Peyer's patch (tissue), 4 donors: ENCODE data around the gene TMC6. TPM values are rescaled to one million over a fixed set of nuclear protein-coding genes. Genes with fewer than 3 reads are reported as not detected.
"Not testable (repeated sequence)": the region's sequence is repeated elsewhere in the genome, so short reads cannot be mapped to it uniquely, and the experiment has no call there.

Experiments
- DNase-seq, 3 donors: peaks; one replicate each; pipeline ENCODE4 v3.0.0-alpha.2; 2017 to 2019
- H3K27ac ChIP-seq, 4 donors: fragments of 200-600 bp; sonication (generic); one replicate each; pipeline ENCODE4 v1.5.1; 2016 to 2019
- H3K27me3 ChIP-seq, 2 donors: fragments of 200-600 bp; sonication (generic); one replicate each; pipeline ENCODE4 v1.5.1; 2019
- H3K36me3 ChIP-seq, 3 donors: fragments of 200-600 bp; sonication (generic); one replicate each; pipeline ENCODE4 v1.5.1; 2016 to 2019
- H3K4me1 ChIP-seq, 4 donors: fragments of 200-600 bp; sonication (generic); one replicate each; pipeline ENCODE4 v1.5.1; 2016 to 2019
- H3K4me3 ChIP-seq, 4 donors: fragments of 200-600 bp; sonication (generic); 1 replicate in 3 of 4; 2 replicates in 1 of 4; pipeline ENCODE4 v1.5.1; 2016 to 2019; ENCODE audit warnings: mild to moderate bottlenecking in 1 of 4
- H3K9me3 ChIP-seq, 4 donors: fragments of 200-600 bp; sonication (generic); one replicate each; pipeline ENCODE4 v1.5.1; 2016 to 2019; ENCODE audit warnings: mild to moderate bottlenecking in 1 of 4
- POLR2A ChIP-seq, 2 donors: fragments of 450-650 bp; IDR thresholded peaks; one replicate each; pipeline ENCODE4 v1.5.1; 2017; ENCODE audit warnings: antibody characterized with exemption in 2 of 2, mild to moderate bottlenecking in 2 of 2, moderate library complexity in 2 of 2
- total RNA-seq, 4 donors: library from RNA; depleted of rRNA; stranded (reverse); fragments of >200 nt; gene quantifications; one replicate each; pipeline ENCODE4 v1.1.0, GENCODE V29; 2016
- TF ChIP-seq, protein P1 (sequence below), 6 experiments: fragments of 450-650 bp in 4 of 6; fragments of 200-600 bp in 2 of 6; sonication (generic) in 1 of 6; IDR thresholded peaks; one replicate each; pipeline ENCODE4 v1.5.1; 2017 to 2019; ENCODE audit warnings: antibody characterized with exemption in 6 of 6, mild to moderate bottlenecking in 3 of 6, moderate library complexity in 1 of 6

The TMC6 gene
- total RNA-seq, 4 donors from 2014 or later: 54.5 to 107 (median 94.9) TPM

DNA sequence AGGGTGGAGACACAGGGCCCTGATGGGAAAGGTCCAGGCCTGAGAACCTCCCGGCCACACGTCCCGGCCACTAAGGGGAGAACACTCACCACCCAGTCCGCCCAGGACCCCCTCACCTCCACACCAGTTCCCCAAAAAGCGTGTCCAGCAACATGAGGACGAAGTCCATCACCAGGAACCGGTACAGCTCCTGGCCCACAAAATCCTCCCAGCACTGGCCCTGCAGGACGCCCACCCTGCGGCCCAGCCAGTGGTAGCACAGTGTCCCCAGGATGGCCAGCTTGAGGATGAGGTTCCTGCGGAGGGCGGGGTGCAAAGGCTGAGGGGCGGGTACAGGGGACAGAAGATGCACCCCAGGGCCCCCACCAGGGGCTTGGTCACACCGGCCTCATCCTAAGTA is 8.0 kb downstream of the TMC6 start:
- Histone ChIP-seq H3K4me3 (peak overlapping the region in 1 of 4 donors; percentile 26), H3K4me1 (peaks cover 0 to 44% (median 31%) of the 10 kb centered on the region in 4 donors), H3K9me3 (no peaks in the 10 kb centered on the region), H3K27me3 (no peaks in the 10 kb centered on the region), H3K27ac (peak overlapping the region in 1 of 4 donors; percentile 99), H3K36me3 (peaks cover 0 to 43% (median 0%) of the 10 kb centered on the region in 3 donors)
- TF ChIP-seq, protein P1, sequence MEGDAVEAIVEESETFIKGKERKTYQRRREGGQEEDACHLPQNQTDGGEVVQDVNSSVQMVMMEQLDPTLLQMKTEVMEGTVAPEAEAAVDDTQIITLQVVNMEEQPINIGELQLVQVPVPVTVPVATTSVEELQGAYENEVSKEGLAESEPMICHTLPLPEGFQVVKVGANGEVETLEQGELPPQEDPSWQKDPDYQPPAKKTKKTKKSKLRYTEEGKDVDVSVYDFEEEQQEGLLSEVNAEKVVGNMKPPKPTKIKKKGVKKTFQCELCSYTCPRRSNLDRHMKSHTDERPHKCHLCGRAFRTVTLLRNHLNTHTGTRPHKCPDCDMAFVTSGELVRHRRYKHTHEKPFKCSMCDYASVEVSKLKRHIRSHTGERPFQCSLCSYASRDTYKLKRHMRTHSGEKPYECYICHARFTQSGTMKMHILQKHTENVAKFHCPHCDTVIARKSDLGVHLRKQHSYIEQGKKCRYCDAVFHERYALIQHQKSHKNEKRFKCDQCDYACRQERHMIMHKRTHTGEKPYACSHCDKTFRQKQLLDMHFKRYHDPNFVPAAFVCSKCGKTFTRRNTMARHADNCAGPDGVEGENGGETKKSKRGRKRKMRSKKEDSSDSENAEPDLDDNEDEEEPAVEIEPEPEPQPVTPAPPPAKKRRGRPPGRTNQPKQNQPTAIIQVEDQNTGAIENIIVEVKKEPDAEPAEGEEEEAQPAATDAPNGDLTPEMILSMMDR (IDR thresholded peaks at IDR 0.05): no peak
- TF ChIP-seq POLR2A (IDR thresholded peaks at IDR 0.05): no peak
- DNase-seq: no peak

DNA sequence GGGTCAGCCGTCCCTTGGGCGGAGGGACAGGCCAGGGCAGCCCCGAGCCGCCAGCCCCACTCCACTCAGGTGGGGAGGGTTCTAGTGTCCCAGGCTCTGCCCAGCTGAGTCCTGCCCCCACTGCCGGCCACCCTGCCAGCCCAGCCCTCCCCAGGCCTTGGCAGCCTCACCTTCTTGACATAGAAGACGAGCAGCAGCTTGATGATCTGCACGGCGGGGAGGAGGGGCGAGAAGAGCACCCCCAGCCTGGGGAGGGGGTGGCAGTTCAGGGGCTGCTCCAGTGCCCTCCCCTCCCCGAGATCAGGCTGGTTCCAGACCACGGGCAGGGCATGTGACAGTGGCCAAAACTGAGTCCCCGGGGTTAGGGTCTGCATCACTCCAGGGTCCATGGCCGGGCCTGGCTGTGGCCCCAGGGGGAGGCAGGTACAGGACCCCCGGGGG is 9.7 kb downstream of the TMC6 start:
- no peak overlapping the region for H3K27ac ChIP-seq
- H3K36me3 ChIP-seq: peaks cover 0 to 32% (median 0%) of the 10 kb centered on the region in 3 donors
- no peak for TF ChIP-seq POLR2A (IDR thresholded peaks at IDR 0.05)
- TF ChIP-seq, protein P1 (IDR thresholded peaks at IDR 0.05): no peak
- no peaks in the 10 kb centered on the region for H3K27me3 ChIP-seq
- H3K4me3 ChIP-seq: no peak overlapping the region
- H3K9me3 ChIP-seq: no peaks in the 10 kb centered on the region
- H3K4me1 ChIP-seq: peaks cover 0 to 31% (median 16%) of the 10 kb centered on the region in 4 donors
- no peak for DNase-seq

DNA sequence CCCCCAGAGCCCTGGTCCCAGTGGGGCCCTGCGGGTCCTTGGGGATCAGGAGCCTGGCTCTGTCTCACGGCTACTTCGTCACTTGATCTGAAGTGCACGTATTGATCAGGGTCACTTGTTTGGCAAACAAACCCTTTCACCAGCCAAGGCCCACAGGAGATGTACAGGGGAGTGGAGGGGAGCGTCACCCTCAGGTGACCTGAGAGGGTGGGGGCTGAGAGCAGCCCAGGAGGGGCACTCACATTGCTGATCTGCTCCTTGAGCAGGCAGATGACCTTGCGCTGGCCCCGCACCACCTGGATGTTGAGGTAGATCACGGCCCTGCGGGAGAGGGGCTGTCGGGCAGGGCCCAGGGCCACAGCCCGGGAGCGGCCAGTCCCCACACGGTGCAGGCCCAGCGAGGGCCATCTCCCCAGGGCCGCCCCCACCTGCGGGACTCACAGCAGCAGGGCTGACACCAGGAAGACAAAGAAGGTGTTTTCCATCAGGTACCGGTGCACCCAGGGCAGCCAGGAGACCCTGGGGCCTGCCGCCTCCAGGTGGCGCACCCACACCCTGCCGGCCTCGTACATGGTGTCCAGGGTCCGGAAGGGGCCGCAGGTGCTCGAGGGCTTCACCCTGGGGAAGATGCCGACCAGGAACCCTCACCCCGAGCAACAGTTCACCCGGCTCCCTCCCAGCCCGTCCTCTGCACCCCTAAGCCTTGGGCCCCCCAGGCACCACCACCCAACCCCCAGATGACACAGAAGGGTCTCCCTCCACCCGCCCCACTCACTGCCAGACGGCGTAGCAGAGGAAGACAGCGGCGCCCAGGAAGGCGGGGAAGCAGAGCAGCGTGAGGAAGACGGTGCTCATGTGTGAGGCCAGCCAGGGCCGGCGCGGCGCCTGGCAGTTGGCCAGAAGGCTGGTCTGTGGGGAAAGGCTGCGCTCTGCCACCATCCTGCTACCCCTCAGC is 11.3 kb downstream of the TMC6 start:
- peaks cover 0 to 22% (median 0%) of the 10 kb centered on the region in 3 donors for H3K36me3 ChIP-seq
- peaks cover 0 to 24% (median 19%) of the 10 kb centered on the region in 4 donors for H3K4me1 ChIP-seq
- H3K9me3 ChIP-seq: no peaks in the 10 kb centered on the region
- H3K27ac ChIP-seq: peak overlapping the region in 1 of 4 donors; percentile 31
- no peaks in the 10 kb centered on the region for H3K27me3 ChIP-seq
- DNase-seq: peak in 1 of 3 donors; percentile 65
- no peak for TF ChIP-seq POLR2A (IDR thresholded peaks at IDR 0.05)
- TF ChIP-seq, protein P1 (IDR thresholded peaks at IDR 0.05): peak in 4 of 6 experiments; percentile 29 to 67 (median 62)
- no peak overlapping the region for H3K4me3 ChIP-seq

GRCh38 chr17:78116411-78116810 is 12.1 kb downstream of the TMC6 start:
- Histone ChIP-seq H3K36me3 (peaks cover 0 to 27% (median 0%) of the 10 kb centered on the region in 3 donors), H3K27me3 (no peaks in the 10 kb centered on the region), H3K4me3 (no peak overlapping the region), H3K4me1 (peaks cover 0 to 17% (median 14%) of the 10 kb centered on the region in 4 donors), H3K27ac (no peak overlapping the region), H3K9me3 (no peaks in the 10 kb centered on the region)
- no peak for TF ChIP-seq POLR2A (IDR thresholded peaks at IDR 0.05)
- TF ChIP-seq, protein P1 (IDR thresholded peaks at IDR 0.05): no peak
- DNase-seq: no peak

DNA sequence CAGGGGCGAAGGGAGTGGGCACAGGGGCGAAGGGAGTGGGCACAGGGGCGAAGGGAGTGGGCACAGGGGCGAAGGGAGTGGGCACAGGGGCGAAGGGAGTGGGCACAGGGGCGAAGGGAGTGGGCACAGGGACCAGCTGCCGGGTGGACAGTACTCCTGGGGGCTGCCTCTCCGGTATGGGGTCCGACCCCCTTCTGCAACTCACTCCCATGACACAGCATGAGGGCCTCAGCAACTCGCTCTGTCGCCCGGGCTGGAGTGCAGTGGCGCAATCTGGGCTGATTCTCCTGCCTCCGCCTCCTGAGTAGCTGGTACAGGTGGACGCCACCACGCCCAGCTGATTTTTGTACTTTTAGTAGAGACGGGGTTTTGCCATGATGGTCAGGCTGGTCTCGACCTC is 12.8 kb downstream of the TMC6 start:
- H3K4me3 ChIP-seq, DNase-seq, H3K27me3 ChIP-seq, H3K27ac ChIP-seq, H3K9me3 ChIP-seq: not testable (repeated sequence)
- H3K4me1 ChIP-seq: peaks cover 0 to 17% (median 11%) of the 10 kb centered on the region in 4 donors
- H3K36me3 ChIP-seq: peaks cover 0 to 31% (median 0%) of the 10 kb centered on the region in 3 donors
